Liver (tissue), 3 donors: ENCODE results near the gene FBXO10.

Source experiments
- ATF3 ChIP-seq: IDR thresholded peaks from 2 replicates; pipeline ENCODE4 v1.6.1; 2016; ENCODE audit warnings: antibody characterized with exemption
- CTCF ChIP-seq: fragments of 150-350 bp; IDR thresholded peaks from 2 replicates; pipeline ENCODE4 v1.5.1; 2017; ENCODE audit warnings: improper control_type of control experiment, low read depth, low read length; ENCODE audit not compliant: missing input control
- EGR1 ChIP-seq, 2 donors: IDR thresholded peaks; 2 replicates each; pipeline ENCODE4 v1.6.1; 2016 to 2018; ENCODE audit warnings: antibody characterized with exemption in 2 of 2, low read depth in 2 of 2
- FOXA1 ChIP-seq: IDR thresholded peaks from 2 replicates; pipeline ENCODE4 v1.6.1; 2016; ENCODE audit warnings: antibody characterized with exemption
- GABPA ChIP-seq, 2 donors: IDR thresholded peaks in 1 of 2; conservative IDR thresholded peaks in 1 of 2; 2 replicates each; pipeline ENCODE4 v1.6.1; 2016; ENCODE audit warnings: antibody characterized with exemption in 2 of 2, mild to moderate bottlenecking in 1 of 2, moderate library complexity in 1 of 2
- MAX ChIP-seq: IDR thresholded peaks from 2 replicates; pipeline ENCODE4 v1.6.1; 2016; ENCODE audit warnings: antibody characterized with exemption
- RXRA ChIP-seq, 2 donors: IDR thresholded peaks; 2 replicates each; pipeline ENCODE4 v1.6.1; 2017 to 2018; ENCODE audit warnings: antibody characterized with exemption in 2 of 2, mild to moderate bottlenecking in 1 of 2
- YY1 ChIP-seq: IDR thresholded peaks from 2 replicates; pipeline ENCODE4 v1.6.1; 2016; ENCODE audit warnings: antibody characterized with exemption, mild to moderate bottlenecking
- ZBTB33 ChIP-seq: IDR thresholded peaks from 2 replicates; pipeline ENCODE4 v1.6.1; 2016; ENCODE audit warnings: antibody characterized with exemption
- donor health status: healthy.
- donor health status: healthy.

GRCh38 chr9:37531699-37532098 lies 44.5 kb downstream of the FBXO10 start:
- TF ChIP-seq CTCF: no peak
- TF ChIP-seq ZBTB33: no peak
- no peak for TF ChIP-seq YY1
- no peak for TF ChIP-seq FOXA1
- TF ChIP-seq MAX: no peak
- TF ChIP-seq RXRA (IDR thresholded peaks at IDR 0.05): no peak
- TF ChIP-seq EGR1 (IDR thresholded peaks at IDR 0.05; ENCODE audit: low read depth in 2 of 2): no peak
- no peak for TF ChIP-seq ATF3
- TF ChIP-seq GABPA (IDR thresholded peaks at IDR 0.05 in 1 of 2, conservative IDR thresholded peaks at IDR 0.05 in 1 of 2): no peak
